Measurements from ENCODE around the gene CCDC74B. TPM values are rescaled to one million over a fixed set of nuclear protein-coding genes. Genes with fewer than 3 reads are reported as not detected.
"Not testable (repeated sequence)": the region's sequence is repeated elsewhere in the genome, so short reads cannot be mapped to it uniquely, and the experiment has no call there.

Gene CCDC74B
- total RNA-seq, 1 donor from 2014 or later, result 1.0 TPM

DNA sequence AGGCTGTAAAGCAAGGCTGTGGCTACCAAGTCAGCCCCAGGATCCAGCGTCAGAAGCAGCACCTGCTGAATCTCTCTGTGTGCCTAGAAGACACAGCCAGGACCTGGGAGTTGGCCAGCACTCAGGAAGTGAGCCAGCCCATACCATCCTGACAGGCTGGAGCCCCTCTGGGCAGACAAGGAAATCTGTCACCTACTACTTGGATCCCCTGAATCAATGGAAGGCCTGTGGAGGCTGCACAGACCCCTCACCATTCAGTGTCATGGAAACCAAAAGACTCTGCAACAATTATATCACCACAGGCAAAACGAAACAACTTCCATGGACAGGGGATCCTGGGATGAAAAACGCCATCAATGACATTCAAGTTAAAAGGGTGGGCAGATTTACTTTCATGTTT lies 21.7 kb upstream of the CCDC74B start:
- not testable (repeated sequence) for DNase-seq

DNA sequence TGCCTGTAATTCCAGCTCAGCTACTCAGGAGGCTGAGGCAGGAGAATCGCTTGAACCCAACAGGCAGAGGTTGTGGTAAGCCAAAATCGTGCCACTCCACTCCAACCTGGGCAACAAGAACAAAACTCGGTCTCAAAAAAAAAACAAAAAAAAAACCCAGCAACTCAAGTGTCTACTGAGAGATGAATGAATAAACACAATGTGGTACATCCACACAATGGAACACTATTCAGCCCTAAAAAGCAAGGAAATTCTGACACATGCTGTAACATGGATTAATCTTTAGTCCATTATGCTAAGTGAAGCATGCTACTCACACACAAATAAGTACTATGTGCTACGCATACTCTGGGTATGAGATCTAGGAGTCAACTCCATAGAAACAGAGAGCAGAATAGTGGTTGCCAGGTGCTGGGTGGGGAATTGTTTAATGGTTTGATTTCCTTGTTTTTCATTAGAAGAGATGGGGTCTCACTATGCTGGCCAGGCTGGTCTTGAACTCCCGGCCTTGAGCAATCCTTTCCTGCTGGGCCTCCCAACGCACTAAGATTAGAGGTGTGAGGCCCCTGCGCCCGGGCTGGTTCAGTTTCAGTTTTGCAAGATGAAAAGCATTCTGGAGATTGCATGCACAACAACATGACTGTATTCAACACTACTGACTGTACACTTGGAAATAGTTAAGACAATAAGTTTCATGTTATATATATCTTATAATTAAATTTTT lies 20.5 kb upstream of the CCDC74B start:
- no peak for DNase-seq

GRCh38 chr2:130162968-130163367 lies 18.1 kb upstream of the CCDC74B start:
- DNase-seq, result no peak

DNA sequence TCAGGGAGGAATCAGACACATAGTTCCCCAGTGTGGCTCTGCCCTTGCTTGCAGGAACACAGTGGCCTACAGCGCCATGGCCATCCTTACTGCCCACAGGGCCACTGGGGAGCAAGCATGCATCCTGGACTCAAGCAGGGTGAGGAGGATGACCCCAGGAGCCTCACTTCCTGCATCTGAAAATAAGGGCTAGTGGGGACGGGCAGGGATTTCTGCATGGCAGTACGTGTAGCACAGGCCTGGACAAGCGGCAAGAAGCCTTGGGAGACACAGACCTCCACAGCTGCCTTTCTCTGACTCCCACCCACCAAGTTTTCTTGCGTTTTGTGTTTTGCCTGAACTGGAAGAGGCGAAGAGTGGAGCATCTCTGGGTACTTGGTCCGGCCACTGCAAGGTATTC lies 17.6 kb upstream of the CCDC74B start:
- not testable (repeated sequence) for DNase-seq

DNA sequence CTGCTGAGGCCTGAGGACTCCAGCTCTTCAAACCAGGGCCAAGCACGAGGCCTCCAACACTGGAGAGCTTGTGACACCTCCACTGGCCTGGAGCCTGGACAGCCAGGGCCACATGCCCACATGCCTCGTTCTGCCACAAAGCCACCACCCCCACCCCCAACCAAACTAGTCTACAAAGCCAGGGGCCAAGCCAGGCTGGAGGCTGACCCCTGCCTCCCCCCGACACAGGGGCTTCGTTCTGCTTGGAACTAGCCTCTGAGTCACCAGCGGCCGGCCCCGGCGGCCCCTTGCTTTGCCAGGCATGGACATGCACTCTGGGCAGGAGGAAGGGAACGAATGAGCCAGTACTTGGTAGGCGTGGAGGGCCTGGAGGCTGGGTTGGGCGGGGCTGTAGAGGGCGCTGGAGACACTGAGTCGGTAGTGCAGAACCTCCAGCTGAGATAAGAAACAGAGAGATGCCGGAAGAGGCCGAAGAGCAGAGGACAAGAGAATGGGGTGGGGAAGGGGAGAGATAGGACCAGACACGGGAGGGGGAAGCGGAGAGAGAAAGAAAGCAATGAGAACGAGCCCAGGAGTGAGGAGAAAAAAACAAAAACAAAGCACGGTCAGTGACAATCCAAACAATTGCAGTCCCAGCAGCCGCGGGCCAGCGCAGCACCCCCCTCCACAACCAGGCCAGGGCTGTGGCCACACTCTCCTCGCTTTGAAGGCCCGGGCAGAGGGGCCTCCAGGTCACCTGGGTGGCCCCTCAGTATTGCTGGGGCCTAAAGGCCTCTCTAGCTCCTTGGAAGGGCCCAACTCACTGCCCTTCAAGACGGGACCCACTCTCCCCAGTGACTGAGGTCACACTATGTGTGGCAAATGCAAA lies 16.2 kb upstream of the CCDC74B start:
- not testable (repeated sequence) for DNase-seq

- DNase-seq, result no peak
These were observed 15.2 kb upstream of the CCDC74B start for GRCh38 chr2:130160131-130160530.

DNA sequence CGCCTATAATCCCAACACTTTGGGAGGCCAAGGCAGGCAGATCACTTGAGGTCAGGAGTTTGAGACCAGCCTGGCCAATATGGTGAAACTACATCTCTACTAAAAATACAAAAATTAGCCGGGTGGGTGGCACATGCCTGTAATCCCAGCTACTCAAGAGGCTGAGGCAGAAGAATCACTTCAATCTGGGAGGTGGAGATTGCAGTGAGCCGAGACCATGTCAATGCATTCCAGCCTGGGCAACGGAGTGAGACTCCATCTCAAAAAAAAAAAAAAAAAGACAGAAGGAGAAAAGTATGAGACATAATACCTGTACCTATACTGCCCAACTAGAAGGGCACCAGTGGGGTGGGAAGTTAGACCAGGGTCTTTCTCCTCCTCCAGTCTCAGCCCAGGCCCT lies 14.5 kb upstream of the CCDC74B start:
- DNase-seq, result not testable (repeated sequence)

DNA sequence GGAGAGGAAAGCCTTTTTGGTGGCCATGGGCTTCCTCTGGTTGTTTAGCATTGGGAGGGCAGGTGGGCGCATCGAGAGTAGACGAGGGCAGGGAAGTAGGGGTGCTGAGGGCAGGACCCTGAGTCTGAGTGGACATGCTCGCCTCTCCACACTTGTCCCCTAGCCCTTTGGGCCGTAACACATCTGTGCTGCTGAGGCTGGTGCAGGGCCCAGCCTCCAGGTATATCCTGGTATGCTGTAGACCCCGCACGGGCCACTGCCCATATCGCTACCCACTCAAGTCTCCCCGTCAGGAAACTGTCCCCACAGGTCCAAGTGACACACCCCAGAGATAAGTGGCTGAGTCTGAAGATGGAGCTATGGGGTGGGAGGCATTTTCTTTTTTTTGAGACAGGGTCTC lies 13.7 kb upstream of the CCDC74B start:
- no peak for DNase-seq

DNA sequence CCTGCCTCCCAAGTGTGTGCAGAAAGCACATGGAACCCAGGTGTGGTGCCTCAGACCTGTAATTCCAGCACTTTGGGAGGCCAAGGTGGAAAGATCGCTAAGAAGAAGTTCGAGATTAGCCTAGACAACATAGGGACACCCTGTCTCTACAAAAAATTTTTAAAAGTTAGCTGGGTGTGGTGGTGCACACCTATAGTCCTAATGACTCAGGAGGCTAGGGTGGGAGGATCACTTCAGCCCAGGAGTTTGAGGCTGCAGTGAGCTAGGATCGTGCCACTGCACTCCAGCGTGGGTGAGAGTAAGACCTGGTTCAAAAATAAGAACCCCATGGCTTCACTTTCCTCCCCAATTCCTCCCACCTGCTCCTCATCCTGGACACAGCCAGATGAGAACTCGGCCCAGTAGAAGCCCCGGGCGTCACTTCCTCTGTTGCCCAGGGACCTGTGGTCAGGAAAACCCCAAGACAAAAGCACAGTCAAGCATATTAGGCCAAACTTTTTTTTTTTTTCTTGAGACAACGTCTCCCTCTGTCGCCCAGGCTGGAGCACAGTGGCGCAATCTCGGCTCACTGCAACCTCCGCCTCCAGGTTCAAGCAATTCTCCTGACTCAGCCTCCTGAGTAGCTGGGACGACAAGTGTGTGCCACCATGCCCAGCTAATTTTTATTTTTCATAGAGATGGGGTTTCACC lies 13.1 kb upstream of the CCDC74B start:
- not testable (repeated sequence) for DNase-seq

- DNase-seq, result not testable (repeated sequence)
These were observed 12.4 kb upstream of the CCDC74B start for GRCh38 chr2:130157354-130157753.

- DNase-seq, result no peak
These were observed 11.7 kb upstream of the CCDC74B start for GRCh38 chr2:130156624-130157004.

DNA sequence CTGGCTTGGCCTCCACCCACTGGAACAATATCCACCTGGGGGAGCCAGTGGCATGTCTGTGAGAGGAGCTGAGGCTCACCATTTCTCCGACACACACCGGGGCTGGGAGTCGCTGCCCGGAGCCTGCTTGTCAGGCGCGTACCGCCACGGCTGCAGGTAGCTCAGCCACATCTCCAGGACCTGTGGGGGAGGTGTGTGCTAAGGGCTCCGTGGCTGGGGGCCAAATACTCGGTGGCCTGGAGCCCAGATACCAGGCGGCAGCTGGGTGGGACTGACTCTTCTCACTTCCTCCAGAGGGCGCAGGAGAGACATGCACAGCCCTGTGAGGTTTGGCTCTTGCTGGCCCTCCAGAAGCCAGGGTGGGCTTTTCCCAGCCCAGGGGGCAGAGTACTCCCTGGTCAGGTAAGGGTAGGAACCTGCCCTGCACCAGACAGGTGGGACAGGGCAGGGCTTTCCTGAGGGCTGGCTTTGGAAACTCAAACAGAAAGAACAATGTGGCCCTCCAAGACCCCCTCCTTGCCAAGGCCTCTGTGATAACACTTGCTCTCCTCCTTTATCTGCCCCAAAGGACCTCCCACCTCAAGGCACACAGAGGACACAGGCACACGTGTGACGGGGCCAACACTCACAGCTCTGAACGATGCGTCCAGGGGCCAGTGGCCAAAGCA lies 11.2 kb upstream of the CCDC74B start:
- DNase-seq, result peak; percentile 59

- no peak for DNase-seq
These were observed 10.2 kb upstream of the CCDC74B start for GRCh38 chr2:130154773-130155765.

GRCh38 chr2:130154423-130154770 lies 9.5 kb upstream of the CCDC74B start:
- DNase-seq, result not testable (repeated sequence)

GRCh38 chr2:130153721-130154422 lies 9.0 kb upstream of the CCDC74B start:
- not testable (repeated sequence) for DNase-seq

DNA sequence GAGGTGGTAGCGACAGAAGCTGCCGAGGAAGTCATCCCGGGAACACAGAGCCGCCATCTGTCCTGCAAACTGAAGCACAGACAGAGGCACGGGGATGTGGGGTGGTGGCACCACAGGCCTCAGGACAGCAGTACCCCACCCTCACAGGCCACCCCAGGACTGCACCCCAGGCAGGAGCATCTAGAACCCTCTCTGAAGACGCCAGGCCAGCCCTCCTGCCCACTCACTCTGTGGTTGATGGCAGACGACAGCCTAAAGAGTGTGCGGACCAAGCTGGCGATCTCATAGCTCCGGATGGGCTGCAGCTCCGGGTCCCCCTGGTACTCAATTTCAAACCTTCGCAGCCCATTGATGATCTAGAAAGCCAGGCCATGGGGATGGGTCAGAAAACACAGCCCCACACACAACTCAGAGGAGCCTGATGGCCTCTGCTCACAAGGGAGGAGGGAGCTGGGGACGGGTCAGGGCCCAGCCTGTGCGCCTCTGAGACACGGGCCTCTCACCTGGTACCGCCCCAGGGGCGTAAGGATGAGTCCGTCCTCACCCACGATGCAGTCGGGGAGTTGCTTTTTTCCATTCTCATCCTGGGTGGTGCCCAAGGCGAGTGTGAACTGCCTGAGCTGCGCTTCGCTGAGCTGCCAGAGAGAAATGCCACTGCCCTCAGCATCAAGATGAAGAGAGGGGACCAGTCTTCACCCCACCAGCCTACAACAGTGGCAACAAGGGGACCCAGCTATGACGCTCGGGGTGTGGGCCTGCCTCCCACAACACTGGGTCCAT lies 8.1 kb upstream of the CCDC74B start:
- DNase-seq, result no peak

- DNase-seq, result not testable (repeated sequence)
These were observed 7.4 kb upstream of the CCDC74B start for GRCh38 chr2:130152136-130152815.

DNA sequence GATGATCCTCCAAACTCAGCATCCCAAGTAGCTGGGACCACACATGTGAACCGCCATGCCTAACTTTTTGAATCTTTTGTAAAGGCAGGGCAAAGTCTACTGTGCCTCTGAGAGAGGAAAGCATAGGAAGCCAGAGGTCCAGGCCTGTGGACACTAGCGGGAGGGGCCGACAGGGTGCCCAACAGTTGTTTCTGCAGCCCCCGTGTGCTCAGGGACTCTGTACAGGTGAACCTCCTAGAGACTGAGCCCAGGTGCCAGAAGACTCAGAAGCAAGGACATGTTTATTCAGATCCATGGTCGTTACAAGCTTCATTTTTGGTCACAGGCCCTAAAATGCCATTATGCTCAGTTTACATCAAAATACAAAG lies 6.2 kb upstream of the CCDC74B start:
- DNase-seq, result not testable (repeated sequence)
